ENCODE measurements around the gene NDUFS7. TPM values are rescaled to one million over a fixed set of nuclear protein-coding genes. Genes with fewer than 3 reads are reported as not detected.

NDUFS7 gene
- polyA plus RNA-seq, 2 of the 4 experiments (the other 2 are of a cell fraction) = 19.3 to 68.9 TPM

GRCh38 chr19:1421218-1421957 lies 37.7 kb downstream of the NDUFS7 start:
- TF ChIP-seq CBX8 (IDR thresholded peaks at IDR 0.05) = no peak
- TF ChIP-seq HDAC2 (IDR thresholded peaks at IDR 0.05) = no peak
- Histone ChIP-seq H3K4me1 (no peaks in the 10 kb centered on the region), H3K9me3 (no peaks in the 10 kb centered on the region), H3K4me2 (no peak overlapping the region), H3K27ac (no peak overlapping the region), H3K4me3 (no peak overlapping the region)
- ATAC-seq (no peak), FAIRE-seq (no peak), DNase-seq (ENCODE audit: low read depth in 1 of 2, low spot score in 1 of 2) (no peak)
- 91% methylated on average over 11 of the region's 37 CpGs for WGBS (ENCODE audit: missing lambda C conversion rate)
- POLR2A ChIA-PET = interaction anchor here (0.6 kb wide), 1 partner anchor 22 kb away, joined by 3 read pairs; no protein-coding TSS in a partner anchor
- CTCF ChIA-PET = interaction anchor here (1.0 to 1.5 kb wide), 5 partner anchors 8 to 24 kb away, joined by 3 to 8 read pairs (median 4); partner anchors contain the start of gene RPS15

- DNase-seq (ENCODE audit: low read depth in 1 of 2, low spot score in 1 of 2) = no peak
- H3K27ac ChIP-seq = no peak overlapping the region
- no CpG with 5 or more reads among the region's 22 CpGs for WGBS (ENCODE audit: missing lambda C conversion rate)
- POLR2A ChIA-PET = no interaction called here
- no peak for FAIRE-seq
- no peaks in the 10 kb centered on the region for H3K4me1 ChIP-seq
- H3K9me3 ChIP-seq = no peaks in the 10 kb centered on the region
- H3K4me2 ChIP-seq = no peak overlapping the region
- H3K4me3 ChIP-seq = no peak overlapping the region
- ATAC-seq = no peak
- CTCF ChIA-PET = interaction anchor here (1.0 to 1.5 kb wide), 2 partner anchors 9 to 23 kb away, joined by 3 to 8 read pairs; no protein-coding TSS in a partner anchor
- TF ChIP-seq POLR2A (IDR thresholded peaks at IDR 0.05; ENCODE audit: low read length) (no peak), ELK1 (IDR thresholded peaks at IDR 0.05; ENCODE audit: low read depth, low read length) (no peak), CBX2 (IDR thresholded peaks at IDR 0.05; ENCODE audit: borderline replicate concordance, low read depth) (no peak), FOXS1 (CRISPR knock-in tag; IDR thresholded peaks at IDR 0.05) (no peak), PHF8 (IDR thresholded peaks at IDR 0.05; ENCODE audit: borderline replicate concordance, low read depth) (no peak), CBX8 (IDR thresholded peaks at IDR 0.05) (no peak)
These were observed 38.2 kb downstream of the NDUFS7 start for GRCh38 chr19:1421958-1422305.

GRCh38 chr19:1422360-1422759 lies 38.7 kb downstream of the NDUFS7 start:
- Histone ChIP-seq H3K4me1 (no peaks in the 10 kb centered on the region), H3K9me3 (no peaks in the 10 kb centered on the region), H3K4me3 (no peak overlapping the region), H3K27ac (no peak overlapping the region), H3K4me2 (no peak overlapping the region)
- no peak for ATAC-seq
- no peak for DNase-seq (ENCODE audit: low read depth in 1 of 2, low spot score in 1 of 2)
- POLR2A ChIA-PET = no interaction called here
- WGBS (ENCODE audit: missing lambda C conversion rate) = 89% methylated on average over 13 of the region's 16 CpGs
- no peak for FAIRE-seq
- TF ChIP-seq ZNF302 (CRISPR knock-in tag; IDR thresholded peaks at IDR 0.05) (no peak), CTCF (IDR thresholded peaks at IDR 0.05) (no peak), CHD4 (IDR thresholded peaks at IDR 0.05; ENCODE audit: borderline replicate concordance) (no peak), SMC3 (IDR thresholded peaks at IDR 0.05) (no peak), MAX (IDR thresholded peaks at IDR 0.05) (no peak), HOXB13 (CRISPR knock-in tag; IDR thresholded peaks at IDR 0.05; ENCODE audit: low read depth) (no peak), USF2 (IDR thresholded peaks at IDR 0.05) (no peak), PHF8 (IDR thresholded peaks at IDR 0.05; ENCODE audit: borderline replicate concordance, low read depth) (no peak), NPAS2 (CRISPR knock-in tag; IDR thresholded peaks at IDR 0.05; ENCODE audit: borderline replicate concordance) (no peak), ZC3H11A (IDR thresholded peaks at IDR 0.05) (no peak), FOSL2 (IDR thresholded peaks at IDR 0.05) (no peak), FOSL2 (CRISPR knock-in tag; IDR thresholded peaks at IDR 0.05) (no peak), MYC (IDR thresholded peaks at IDR 0.05; ENCODE audit: borderline replicate concordance, low read length) (no peak), HDAC2 (IDR thresholded peaks at IDR 0.05) (no peak)
- CTCF ChIA-PET = interaction anchor here (1.0 to 1.5 kb wide), 3 partner anchors 9 to 23 kb away, joined by 3 to 8 read pairs (median 3); no protein-coding TSS in a partner anchor

Measured in A549 (cell line).